GM18517 (cell line): ENCODE results near the gene TTBK1.

Experiments
- ATAC-seq: cut with Tn5 transposase; IDR thresholded peaks from one replicate; pipeline ENCODE4 v1.9.1; 2021; ENCODE audit warnings: mild to moderate bottlenecking, moderate library complexity; ENCODE audit not compliant: unreplicated experiment

The TTBK1 gene

DNA sequence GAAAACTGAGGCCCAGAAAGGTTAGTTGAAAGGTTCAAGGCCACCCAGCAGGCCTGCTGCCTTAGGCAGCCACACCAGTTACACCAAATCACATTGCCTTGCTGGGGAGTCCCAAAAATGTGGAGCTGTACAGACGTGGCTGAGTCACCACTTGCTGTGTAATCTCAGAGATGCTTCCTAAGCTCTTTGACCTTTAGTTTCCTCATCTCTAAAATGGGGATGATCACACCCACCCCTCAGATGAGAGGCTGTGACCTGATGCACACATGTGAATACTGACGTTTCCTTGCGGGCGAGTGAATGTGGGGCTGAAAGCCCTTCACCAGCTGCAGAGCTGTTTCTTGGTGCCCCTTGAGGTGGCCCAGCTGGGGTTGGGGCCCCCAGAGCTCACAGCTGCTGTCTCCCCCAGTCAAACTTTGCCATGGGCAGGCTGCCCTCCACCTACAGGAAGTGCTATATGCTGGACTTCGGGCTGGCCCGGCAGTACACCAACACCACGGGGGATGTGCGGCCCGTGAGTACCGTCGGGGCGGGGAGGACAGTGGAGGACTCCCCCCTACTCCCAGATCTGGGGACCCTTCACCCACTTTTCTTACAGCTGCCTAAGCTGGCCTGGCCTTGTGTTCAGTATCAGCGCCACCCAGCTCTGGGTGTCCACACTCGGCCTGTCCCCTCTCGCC lies 11.0 kb downstream of the TTBK1 start:
- ATAC-seq, result no peak

DNA sequence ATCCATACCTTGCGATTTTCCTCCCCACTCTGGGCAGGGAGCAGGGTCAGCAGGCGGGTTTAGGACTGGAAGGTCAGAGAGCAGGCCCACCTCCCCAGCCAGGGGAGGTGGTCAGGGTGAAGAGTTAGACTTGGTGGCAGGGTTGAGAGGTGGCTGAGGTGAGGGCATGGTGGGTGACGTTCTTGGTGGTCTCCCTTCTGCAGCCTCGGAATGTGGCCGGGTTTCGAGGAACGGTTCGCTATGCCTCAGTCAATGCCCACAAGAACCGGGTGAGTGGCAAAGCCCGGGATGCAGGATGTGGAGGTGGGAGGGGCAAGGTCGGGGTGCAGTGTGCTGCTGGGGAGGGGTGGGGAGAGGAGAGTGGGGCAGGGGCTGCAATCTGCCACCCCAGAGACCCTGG lies 11.6 kb downstream of the TTBK1 start:
- ATAC-seq, result no peak

DNA sequence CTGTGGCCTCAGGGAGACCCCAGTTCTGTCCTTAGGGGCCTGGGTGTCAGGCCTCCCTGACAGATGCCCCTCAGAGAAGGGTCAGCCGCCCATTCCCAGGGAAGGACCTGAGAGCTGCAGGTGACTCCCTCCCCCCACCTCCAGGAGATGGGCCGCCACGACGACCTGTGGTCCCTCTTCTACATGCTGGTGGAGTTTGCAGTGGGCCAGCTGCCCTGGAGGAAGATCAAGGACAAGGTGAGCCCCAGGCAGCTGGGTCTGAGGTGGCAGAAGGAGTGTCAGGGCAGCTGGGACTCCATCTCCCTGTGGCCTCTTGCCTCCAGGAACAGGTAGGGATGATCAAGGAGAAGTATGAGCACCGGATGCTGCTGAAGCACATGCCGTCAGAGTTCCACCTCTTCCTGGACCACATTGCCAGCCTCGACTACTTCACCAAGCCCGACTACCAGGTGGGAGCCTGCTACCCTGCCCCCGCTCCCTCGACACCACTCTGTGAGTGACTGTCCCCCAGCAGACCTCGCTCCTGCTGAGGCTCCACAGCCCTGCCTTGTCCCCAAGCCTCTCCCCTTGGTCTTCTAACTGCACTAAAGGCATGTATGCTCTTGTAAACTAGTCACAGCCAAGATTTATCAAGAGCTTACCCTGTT lies 12.2 kb downstream of the TTBK1 start:
- no peak for ATAC-seq

DNA sequence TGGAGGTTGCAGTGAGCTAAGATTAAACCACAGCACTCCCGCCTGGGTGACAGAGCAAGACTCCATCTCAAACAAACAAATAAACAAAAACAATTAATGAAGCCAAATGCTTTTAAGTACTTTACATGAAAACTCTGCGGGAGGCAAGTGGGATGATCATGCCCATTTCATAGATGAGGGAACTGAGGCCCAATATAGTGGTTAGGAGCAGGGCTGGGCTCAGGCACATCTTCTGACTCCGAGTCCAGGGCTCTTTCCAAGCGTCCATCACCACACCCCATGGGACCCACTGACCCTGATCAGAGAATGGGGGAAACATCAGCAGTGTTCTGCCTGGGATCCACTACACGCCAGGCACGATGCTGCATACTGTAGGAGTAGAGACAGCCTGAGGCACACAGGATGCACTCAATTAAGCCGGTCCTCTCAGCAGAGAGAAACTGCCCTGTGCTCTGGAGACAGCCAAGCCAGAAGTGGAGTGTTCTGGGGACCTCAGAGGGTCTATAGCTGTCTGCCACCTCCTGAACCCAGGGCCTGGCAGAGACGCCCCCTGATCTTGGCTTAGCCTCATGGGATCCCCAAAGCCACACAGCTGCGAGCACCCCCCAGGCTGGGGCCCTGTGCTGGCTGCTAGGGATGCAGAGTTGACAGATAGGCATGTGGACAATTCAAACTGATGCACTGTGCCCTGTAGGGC lies 13.5 kb downstream of the TTBK1 start:
- ATAC-seq, result no peak

DNA sequence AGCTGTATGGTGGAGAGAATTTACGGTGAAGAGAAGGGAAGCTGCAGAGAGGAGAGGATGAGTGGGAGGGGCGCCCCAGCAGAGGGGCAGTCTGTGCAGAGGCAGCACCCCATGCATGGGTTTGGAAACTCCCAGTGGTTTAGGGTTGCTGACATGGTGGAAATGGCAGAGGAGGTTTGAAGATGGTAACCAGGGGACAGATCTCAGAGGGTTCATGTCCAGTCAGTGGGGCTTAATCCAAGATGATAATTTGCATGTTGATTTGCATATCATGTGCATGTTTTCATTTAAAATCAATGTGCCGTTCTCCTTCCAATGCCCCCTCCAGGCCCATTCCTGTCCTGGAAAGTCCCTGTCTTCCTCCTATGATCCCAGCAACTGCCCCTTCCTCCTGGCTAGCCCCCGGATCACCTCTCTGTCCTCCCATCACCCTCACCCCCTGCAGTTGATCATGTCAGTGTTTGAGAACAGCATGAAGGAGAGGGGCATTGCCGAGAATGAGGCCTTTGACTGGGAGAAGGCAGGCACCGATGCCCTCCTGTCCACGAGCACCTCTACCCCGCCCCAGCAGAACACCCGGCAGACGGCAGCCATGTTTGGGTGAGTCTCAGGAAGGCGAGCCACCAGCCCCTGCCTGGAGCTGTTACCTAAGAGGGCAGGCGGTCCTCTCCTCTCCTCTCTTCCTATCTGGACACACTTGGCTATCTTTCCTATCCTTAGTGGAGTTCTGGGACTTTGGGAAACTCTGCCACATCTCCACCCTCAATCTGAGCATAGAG lies 14.3 kb downstream of the TTBK1 start:
- no peak for ATAC-seq

DNA sequence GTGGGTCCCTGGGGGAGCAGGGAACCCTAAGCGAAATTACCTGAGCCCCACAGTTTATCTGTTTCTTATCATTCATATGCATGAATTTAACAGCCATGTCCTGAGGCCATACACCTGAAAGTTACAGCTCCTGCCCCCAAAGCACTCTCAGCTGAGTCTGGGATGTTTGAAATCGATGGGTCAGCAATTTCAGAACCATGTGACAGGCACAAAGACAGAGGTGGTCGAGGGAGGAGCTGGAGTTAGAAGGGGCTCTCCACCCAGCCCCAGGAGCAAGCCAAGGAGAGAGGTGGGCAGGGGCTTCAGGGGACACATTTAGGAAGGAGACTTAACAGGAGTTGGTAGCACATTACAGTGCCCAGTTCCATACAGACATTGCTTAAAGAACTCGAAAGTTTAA lies 14.9 kb downstream of the TTBK1 start:
- ATAC-seq, result no peak

DNA sequence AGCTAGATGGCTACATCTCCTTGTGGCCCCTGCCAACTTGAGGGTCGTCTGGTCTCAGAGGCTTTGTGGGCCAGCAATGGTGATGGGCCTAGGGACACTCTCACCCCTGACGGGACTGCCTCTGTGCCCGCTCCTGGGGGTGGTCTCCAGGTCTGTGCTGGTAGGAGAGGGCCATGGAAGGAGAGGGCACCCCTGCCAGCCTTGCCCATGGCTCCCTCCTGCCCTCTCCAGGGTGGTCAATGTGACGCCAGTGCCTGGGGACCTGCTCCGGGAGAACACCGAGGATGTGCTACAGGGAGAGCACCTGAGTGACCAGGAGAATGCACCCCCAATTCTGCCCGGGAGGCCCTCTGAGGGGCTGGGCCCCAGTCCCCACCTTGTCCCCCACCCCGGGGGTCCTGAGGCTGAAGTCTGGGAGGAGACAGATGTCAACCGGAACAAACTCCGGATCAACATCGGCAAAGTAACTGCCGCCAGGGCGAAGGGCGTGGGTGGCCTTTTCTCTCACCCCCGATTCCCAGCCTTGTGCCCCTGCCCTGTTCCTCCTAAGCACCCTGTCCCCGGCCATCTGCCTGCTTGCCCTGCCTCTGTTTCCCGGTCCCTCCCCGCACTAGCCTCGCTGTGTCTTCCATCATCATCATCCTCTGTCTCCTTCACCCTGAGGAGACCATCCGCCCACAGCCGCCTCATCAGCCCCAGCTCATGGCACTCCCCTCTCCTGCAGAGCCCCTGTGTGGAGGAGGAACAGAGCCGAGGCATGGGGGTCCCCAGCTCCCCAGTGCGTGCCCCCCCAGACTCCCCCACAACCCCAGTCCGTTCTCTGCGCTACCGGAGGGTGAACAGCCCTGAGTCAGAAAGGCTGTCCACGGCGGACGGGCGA lies 15.8 kb downstream of the TTBK1 start:
- ATAC-seq, result no peak

DNA sequence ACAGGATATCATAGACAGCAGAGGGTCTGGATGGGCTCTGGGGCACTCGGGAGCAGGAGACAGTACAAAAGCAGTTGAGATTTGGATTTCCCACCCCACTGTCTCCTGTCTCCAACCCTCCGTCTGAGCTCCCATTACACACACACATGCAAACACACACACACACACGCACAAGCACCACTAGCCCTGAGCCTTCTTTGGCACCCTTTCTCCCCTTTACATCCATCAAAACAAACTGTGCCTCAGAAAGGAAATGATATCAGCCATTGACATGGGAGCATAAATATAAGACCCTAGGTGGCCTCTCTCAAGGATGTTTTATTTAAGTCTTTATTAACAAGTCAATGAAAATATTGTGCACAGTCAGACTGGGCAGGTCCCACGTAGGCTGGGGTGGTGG lies 17.5 kb downstream of the TTBK1 start:
- no peak for ATAC-seq

DNA sequence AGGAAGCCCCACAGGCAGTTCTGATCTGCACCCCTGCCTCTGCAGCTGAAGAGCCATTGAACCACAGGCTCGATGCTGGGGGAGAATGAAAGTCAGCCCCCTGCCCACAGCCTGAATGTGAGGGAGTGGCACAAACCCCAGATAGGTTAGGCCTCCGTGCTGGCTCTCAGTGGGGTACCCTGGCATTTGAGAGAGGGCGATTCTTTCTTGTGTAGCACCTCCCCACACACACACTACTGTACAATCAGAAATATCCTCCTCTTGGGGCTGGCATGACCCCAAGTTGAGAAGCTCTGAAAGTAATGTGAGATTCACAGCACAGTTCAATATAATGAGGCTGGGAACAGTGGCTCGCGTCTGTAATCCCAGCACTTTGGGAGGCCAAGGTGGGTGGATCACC lies 17.9 kb downstream of the TTBK1 start:
- ATAC-seq, result no peak

DNA sequence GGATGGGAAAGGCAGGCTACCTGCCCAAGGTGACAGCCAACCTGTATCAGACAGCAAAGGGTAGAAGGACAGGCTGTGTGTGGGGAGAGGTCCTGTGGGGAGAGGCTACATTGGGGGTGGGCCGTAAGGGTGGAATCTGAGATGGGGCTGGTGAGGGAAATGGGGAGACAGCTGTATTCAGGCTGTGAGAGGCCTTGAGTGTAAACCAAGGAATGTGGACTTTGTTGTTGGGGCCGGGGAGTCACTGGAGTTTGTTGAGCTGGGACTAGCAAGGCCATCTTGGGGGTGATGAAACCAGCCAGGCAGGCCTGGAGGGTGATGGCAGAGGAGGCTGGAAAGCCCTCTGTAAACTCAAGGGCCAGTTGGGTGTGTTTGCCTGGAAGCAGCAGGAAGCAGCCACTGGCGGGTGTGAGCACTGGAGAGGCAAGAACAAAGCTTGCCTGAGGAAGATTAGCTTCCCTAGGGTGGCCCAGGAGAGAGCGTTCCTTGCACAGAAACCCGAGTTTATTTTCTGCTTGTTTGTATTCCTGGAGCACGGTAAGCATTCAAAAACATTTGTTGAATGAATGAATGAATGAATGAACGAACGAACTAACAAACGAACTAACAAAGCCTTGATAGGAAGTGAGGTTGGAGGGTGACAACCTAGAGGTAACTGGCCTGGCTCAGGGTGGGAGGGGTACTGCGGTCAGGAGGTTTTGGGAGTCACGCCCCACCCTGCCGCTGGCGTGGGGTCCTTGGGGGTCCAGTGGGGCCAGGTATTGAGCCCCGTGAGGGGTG lies 18.9 kb downstream of the TTBK1 start:
- no peak for ATAC-seq

DNA sequence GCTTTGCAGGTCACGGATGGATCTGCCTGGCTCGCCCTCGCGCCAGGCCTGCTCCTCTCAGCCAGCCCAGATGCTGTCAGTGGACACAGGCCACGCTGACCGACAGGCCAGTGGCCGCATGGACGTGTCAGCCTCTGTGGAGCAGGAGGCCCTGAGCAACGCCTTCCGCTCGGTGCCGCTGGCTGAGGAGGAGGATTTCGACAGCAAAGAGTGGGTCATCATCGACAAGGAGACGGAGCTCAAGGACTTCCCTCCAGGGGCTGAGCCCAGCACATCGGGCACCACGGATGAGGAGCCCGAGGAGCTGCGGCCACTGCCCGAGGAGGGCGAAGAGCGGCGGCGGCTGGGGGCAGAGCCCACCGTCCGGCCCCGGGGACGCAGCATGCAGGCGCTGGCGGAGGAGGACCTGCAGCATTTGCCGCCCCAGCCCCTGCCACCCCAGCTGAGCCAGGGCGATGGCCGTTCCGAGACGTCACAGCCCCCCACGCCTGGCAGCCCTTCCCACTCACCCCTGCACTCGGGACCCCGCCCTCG lies 19.6 kb downstream of the TTBK1 start:
- ATAC-seq, result no peak

DNA sequence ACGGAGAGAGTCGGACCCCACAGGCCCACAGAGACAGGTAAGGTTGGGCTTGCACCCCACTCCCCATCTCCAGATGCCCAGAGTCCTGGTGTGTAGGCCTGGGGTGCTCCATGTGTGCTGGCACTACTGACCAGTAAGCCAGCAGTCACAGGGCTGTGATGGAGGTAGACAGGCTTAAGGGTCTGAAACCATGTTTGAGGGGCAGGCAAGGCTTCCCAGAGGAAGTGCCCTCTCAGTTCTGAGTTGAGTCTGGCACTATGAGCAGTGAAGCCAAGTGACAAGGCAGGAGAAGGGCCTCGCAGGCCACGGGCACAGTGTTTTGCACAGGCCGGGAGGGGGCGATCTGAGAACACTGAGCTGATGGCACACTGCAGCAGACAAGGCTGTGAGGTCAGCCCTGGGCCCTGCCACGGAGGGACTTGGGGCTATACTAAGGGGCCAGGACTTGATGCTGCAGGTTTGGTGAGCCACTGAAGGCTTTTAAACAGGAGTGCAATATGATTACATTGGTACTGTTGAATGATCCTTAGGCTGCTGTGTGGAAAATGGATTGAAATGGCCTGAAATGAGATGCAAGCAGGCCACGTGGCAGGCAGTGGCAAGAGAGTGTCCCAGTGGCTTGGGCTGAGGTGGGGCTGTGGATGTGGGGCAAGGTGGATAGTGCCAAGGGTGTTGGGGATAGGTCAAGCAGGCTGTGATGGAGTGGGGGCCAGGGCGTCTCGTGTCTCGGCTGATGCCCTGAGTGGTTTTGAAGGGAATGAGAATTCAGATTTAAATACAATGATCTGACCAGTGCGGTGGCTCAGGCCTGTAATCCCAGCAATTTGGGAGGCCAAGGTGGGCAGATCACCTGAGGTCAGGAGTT lies 20.3 kb downstream of the TTBK1 start:
- ATAC-seq, result no peak

DNA sequence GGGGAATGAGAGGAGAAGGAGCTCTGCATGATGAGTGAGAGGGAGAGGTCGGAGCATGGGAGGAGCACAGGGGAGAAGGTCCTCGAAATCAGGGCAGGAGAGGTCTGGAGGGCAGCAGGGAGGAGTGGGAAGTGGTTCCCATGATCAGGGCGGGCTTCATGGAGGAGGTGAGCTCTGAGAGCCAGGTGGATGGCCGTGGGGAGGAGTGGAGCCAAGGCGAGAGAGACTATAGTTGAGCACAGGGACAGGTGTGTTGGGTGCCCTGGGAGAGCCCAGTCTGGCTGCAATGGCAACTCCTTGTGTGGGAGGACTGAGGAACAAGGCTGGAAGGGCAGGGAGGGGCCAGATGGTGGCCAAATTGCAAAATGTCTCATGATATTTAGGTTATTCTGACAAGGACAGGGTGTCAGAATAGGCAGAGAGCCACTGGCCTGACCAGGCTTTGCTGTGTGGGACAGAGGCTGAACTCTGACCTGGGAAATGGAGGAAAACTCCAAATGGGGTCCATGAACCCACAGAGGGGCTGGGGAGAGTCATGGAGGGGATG lies 21.4 kb downstream of the TTBK1 start:
- ATAC-seq, result no peak

DNA sequence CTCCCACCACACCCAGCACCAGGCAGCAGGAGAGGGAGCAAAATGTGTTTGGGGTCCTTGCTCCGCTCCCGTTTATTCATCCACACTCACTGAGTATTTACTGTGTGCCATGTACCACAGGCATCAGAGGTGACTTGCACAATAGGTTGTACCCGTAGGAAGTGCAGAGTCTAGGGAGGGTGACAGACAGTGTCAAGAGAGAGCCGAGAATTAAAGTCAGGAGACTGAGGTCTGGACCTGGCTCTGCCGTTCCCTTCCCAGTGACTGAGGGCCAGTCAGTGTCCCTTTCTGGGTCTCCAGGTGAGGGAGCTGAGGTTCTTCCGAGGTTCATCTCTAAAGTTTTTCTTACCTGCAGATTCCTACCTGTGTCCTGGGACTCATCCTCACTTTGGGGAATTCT lies 22.3 kb downstream of the TTBK1 start:
- ATAC-seq, result no peak

DNA sequence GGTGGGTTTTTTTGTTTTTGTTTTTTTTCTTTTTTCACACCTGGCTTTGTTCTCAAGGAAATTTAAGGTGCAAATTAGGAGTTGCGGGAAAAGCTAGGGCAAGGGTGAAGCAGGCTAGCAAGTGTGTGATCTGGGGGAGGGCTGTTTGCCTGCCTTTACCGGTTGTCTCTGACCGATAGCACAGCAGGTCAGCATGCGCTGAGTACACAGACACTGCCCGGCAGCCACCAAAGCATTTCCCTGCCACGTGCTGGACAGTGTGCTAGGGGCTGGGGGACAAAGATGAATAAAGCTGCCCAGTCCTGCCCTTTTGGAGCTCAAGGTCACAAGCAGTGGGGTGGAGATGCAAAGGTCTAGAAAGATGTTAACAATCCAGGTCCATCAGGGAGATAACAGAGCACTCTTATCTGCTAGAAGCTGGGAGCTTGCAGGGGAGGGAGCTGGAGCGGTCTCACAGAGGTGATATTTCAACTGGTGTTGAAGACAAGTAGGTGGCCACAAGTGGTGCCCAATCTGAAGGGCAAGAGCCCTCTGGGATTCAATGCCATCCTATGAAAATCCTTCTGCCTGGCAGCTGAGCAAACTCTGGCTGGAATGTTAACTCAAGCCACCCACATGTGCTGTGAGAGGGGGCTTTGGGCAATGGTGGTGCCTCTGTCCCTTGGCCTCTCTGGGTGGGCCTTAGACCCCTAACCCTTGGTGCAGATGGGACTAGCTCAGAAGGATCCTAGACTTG lies 24.5 kb downstream of the TTBK1 start:
- ATAC-seq, result no peak

DNA sequence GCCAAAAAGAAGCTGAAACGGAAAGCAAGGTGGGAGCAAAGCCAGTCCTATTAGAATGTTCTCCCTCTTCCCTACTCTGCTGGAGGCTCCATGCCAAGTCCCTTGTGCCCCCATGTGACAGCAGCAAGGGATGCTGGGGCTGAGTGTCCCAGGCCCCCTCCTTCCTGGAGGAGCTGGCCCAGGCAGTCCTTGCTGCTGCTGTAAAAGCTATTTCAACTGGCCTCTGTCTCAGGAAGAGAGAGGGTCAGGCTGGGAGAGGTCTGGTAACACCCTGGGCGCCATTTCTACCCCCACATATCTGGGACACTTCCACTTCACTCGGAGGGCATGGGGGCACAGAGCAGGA lies 25.0 kb downstream of the TTBK1 start:
- no peak for ATAC-seq

DNA sequence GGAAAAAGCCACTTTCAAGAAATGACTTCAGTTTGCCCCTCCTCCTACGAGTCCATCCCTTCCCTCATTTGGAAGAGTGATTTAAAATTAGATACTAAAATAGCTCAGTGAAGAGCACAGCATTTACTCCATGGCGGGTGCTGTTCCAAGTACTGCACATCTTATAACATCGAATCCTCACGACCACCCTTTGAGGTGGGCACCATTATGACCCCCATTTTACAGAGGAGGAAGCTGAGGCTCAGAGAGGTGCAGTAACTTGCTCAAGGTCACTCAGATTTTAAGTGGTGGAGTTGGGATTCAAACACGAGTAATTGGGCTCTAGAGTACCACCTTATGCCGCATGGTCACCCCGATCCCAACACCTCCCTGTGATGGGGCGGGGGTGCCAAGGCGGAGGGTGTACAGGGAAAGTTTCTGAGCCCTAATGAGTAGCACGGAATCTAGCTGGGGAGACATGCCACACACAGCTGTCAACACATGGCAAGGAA lies 25.5 kb downstream of the TTBK1 start:
- no peak for ATAC-seq
